ENCODE data around the gene ACSM4. TPM values are rescaled to one million over a fixed set of nuclear protein-coding genes. Genes with fewer than 3 reads are reported as not detected.

The ACSM4 gene
- polyA plus RNA-seq, 1 donor (not counting 4 experiments of a cell fraction or from before 2014, with no cell fraction given), result not detected

- H3K27me3 ChIP-seq (ENCODE audit: control insufficient read depth, extremely low read depth, insufficient read depth, low read length), result no peaks in the 10 kb centered on the region
- no peaks in the 10 kb centered on the region for H3K4me1 ChIP-seq (ENCODE audit: control insufficient read depth, extremely low read depth, insufficient read depth, low read length)
- no peaks in the 10 kb centered on the region for H3K79me2 ChIP-seq (ENCODE audit: control insufficient read depth, insufficient read depth, low read length)
- no peak overlapping the region for H3K4me2 ChIP-seq (ENCODE audit: control insufficient read depth, extremely low read depth, insufficient read depth, low read depth, low read length)
- H3K27ac ChIP-seq (ENCODE audit: control insufficient read depth, insufficient read depth, low read length), result no peak overlapping the region
- H3K9ac ChIP-seq (ENCODE audit: control insufficient read depth, extremely low read depth, insufficient read depth, low read length), result no peak overlapping the region
- no peak overlapping the region for H2AFZ ChIP-seq (ENCODE audit: control insufficient read depth, low read length)
- DNase-seq (ENCODE audit: low read depth, low spot score) (no peak), FAIRE-seq (no peak)
- H3K36me3 ChIP-seq (ENCODE audit: control insufficient read depth in 2 of 2, extremely low read depth in 1 of 2, insufficient read depth in 2 of 2, low read length in 2 of 2), result no peaks in the 10 kb centered on the region
- no peaks in the 10 kb centered on the region for H3K9me1 ChIP-seq (ENCODE audit: control insufficient read depth, extremely low read depth, insufficient read depth, low read length)
- no peaks in the 10 kb centered on the region for H3K9me3 ChIP-seq (ENCODE audit: control insufficient read depth, low read depth, low read length)
- TF ChIP-seq CTCF (optimal IDR thresholded peaks at IDR 0.05 in 1 of 3, IDR thresholded peaks at IDR 0.05 in 1 of 3, conservative IDR thresholded peaks at IDR 0.05 in 1 of 3; ENCODE audit: extremely low read depth in 1 of 3, insufficient read depth in 2 of 3, low read length in 3 of 3) (no peak), EZH2 (IDR thresholded peaks at IDR 0.05; ENCODE audit: low read length) (no peak)
- no peaks in the 10 kb centered on the region for H4K20me1 ChIP-seq (ENCODE audit: control insufficient read depth, extremely low read depth, insufficient read depth, low read length)
- no peak overlapping the region for H3K4me3 ChIP-seq (ENCODE audit: control insufficient read depth in 2 of 3, extremely low read depth in 1 of 3, insufficient read depth in 2 of 3, low read depth in 1 of 3, low read length in 3 of 3)
- dilution Hi-C loops (cut with MboI; ENCODE audit: extremely low pct_ligation_motif_present, low sequenced_read_pairs), result no loop called here
Observed at GRCh38 chr12:7303230-7303629, 642 bp upstream of the ACSM4 start.

GRCh38 chr12:7304456-7304855 is 584 bp downstream of the ACSM4 start:
- no peaks in the 10 kb centered on the region for H3K36me3 ChIP-seq (ENCODE audit: control insufficient read depth in 2 of 2, extremely low read depth in 1 of 2, insufficient read depth in 2 of 2, low read length in 2 of 2)
- H3K4me1 ChIP-seq (ENCODE audit: control insufficient read depth, extremely low read depth, insufficient read depth, low read length), result no peaks in the 10 kb centered on the region
- H3K9ac ChIP-seq (ENCODE audit: control insufficient read depth, extremely low read depth, insufficient read depth, low read length), result no peak overlapping the region
- no peaks in the 10 kb centered on the region for H4K20me1 ChIP-seq (ENCODE audit: control insufficient read depth, extremely low read depth, insufficient read depth, low read length)
- H3K27me3 ChIP-seq (ENCODE audit: control insufficient read depth, extremely low read depth, insufficient read depth, low read length), result no peaks in the 10 kb centered on the region
- no peak overlapping the region for H3K4me3 ChIP-seq (ENCODE audit: control insufficient read depth in 2 of 3, extremely low read depth in 1 of 3, insufficient read depth in 2 of 3, low read depth in 1 of 3, low read length in 3 of 3)
- H2AFZ ChIP-seq (ENCODE audit: control insufficient read depth, low read length), result no peak overlapping the region
- no peak for DNase-seq (ENCODE audit: low read depth, low spot score)
- FAIRE-seq, result no peak
- H3K27ac ChIP-seq (ENCODE audit: control insufficient read depth, insufficient read depth, low read length), result no peak overlapping the region
- H3K9me3 ChIP-seq (ENCODE audit: control insufficient read depth, low read depth, low read length), result no peaks in the 10 kb centered on the region
- TF ChIP-seq EZH2 (IDR thresholded peaks at IDR 0.05; ENCODE audit: low read length) (no peak), CTCF (optimal IDR thresholded peaks at IDR 0.05 in 1 of 3, IDR thresholded peaks at IDR 0.05 in 1 of 3, conservative IDR thresholded peaks at IDR 0.05 in 1 of 3; ENCODE audit: extremely low read depth in 1 of 3, insufficient read depth in 2 of 3, low read length in 3 of 3) (no peak)
- no peak overlapping the region for H3K4me2 ChIP-seq (ENCODE audit: control insufficient read depth, extremely low read depth, insufficient read depth, low read depth, low read length)
- dilution Hi-C loops (cut with MboI; ENCODE audit: extremely low pct_ligation_motif_present, low sequenced_read_pairs), result no loop called here
- H3K79me2 ChIP-seq (ENCODE audit: control insufficient read depth, insufficient read depth, low read length), result no peaks in the 10 kb centered on the region
- no peaks in the 10 kb centered on the region for H3K9me1 ChIP-seq (ENCODE audit: control insufficient read depth, extremely low read depth, insufficient read depth, low read length)

All from keratinocyte (primary cell).